Colonic mucosa (tissue), 4 donors: ENCODE measurements around the gene FOXO6. TPM values are rescaled to one million over a fixed set of nuclear protein-coding genes. Genes with fewer than 3 reads are reported as not detected.

ENCODE experiments used
- DNase-seq: peaks from one replicate; pipeline ENCODE4 v3.0.0-alpha.2; 2020
- H3K27ac ChIP-seq: fragments of 200-600 bp; one replicate; pipeline ENCODE4 v1.8.0; 2021
- H3K27me3 ChIP-seq: fragments of 200-600 bp; one replicate; pipeline ENCODE4 v1.8.0; 2021
- H3K36me3 ChIP-seq: fragments of 200-600 bp; one replicate; pipeline ENCODE4 v1.8.0; 2021
- H3K4me1 ChIP-seq: fragments of 200-600 bp; one replicate; pipeline ENCODE4 v1.8.0; 2021; ENCODE audit warnings: mild to moderate bottlenecking
- H3K4me3 ChIP-seq: fragments of 200-600 bp; one replicate; pipeline ENCODE4 v1.8.0; 2021
- H3K9ac ChIP-seq, 2 donors: one replicate each; pipeline ENCODE4 v1.7.0; 2013; ENCODE audit warnings: control low read depth in 2 of 2, low read depth in 2 of 2, low read length in 2 of 2
- H3K9me3 ChIP-seq: fragments of 200-600 bp; one replicate; pipeline ENCODE4 v1.8.0; 2021
- intact Hi-C: fragments of 100-400 bp; cut with DNase I; formaldehyde crosslinking; loops from one replicate; pipeline ENCODE4 v1.14.1; 2022
- total RNA-seq, 2 donors: library from RNA; stranded (reverse); fragmentation: NEBNext Ultra II Directional in 1 of 2; extraction: Animal tissue kit (Norgen Biotek cat#: 25700) in 1 of 2; gene quantifications; one replicate each; pipeline ENCODE4 v1.2.1, GENCODE V29; 2021
- TF ChIP-seq, protein P1 (sequence below): fragments of 200-600 bp; IDR thresholded peaks from one replicate; pipeline ENCODE4 v1.8.0; 2022; ENCODE audit warnings: antibody characterized with exemption, mild to moderate bottlenecking
- donor health status: healthy.
- donor health status: DM: no; HTN: no; CAD: no.
- donor health status: DM: no; HTN: no; CAD: no.

FOXO6 gene
- total RNA-seq, 2 donors from 2014 or later, result 0.56 to 0.59 TPM

DNA sequence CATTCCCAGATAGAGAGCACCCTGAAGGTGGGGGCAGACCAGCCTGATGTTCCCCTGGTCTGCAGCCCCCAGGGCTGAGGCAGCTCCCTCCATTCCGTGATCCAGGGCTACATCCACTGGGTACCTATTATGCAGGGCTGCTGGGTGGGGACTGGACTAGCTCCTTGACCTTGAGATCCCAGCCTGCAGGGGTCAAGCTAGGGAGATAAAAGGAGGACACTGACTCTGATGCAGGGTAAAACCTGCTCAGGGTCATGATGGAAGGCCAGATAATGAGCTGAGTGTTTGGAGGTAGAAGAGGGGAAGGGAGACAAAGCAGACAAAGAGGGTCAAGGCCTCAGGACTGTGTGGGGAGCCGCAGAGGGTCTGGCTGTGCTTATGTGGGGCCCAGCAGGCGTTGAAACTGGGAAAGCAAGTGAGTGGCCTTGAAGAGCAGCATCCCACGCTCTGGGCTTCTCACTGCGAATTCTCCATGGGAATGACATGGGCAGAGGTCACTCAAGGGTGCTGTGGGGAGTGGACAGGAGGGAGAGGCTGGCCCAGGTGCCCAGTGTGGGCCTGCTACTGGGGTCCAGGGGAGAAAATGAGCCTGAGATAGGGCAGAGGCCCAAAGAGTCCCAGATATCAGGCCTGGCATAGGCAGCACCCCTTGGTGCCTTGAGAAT lies 9.7 kb downstream of the FOXO6 start:
- Histone ChIP-seq H3K27me3 (peaks cover 8% of the 10 kb centered on the region), H3K4me1 (peaks cover 13% of the 10 kb centered on the region), H3K9ac (no peak overlapping the region), H3K27ac (no peak overlapping the region), H3K36me3 (no peaks in the 10 kb centered on the region), H3K9me3 (no peaks in the 10 kb centered on the region), H3K4me3 (no peak overlapping the region)
- TF ChIP-seq, protein P1, sequence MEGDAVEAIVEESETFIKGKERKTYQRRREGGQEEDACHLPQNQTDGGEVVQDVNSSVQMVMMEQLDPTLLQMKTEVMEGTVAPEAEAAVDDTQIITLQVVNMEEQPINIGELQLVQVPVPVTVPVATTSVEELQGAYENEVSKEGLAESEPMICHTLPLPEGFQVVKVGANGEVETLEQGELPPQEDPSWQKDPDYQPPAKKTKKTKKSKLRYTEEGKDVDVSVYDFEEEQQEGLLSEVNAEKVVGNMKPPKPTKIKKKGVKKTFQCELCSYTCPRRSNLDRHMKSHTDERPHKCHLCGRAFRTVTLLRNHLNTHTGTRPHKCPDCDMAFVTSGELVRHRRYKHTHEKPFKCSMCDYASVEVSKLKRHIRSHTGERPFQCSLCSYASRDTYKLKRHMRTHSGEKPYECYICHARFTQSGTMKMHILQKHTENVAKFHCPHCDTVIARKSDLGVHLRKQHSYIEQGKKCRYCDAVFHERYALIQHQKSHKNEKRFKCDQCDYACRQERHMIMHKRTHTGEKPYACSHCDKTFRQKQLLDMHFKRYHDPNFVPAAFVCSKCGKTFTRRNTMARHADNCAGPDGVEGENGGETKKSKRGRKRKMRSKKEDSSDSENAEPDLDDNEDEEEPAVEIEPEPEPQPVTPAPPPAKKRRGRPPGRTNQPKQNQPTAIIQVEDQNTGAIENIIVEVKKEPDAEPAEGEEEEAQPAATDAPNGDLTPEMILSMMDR, result no peak
- intact Hi-C loops, result no loop called here
- DNase-seq, result no peak

DNA sequence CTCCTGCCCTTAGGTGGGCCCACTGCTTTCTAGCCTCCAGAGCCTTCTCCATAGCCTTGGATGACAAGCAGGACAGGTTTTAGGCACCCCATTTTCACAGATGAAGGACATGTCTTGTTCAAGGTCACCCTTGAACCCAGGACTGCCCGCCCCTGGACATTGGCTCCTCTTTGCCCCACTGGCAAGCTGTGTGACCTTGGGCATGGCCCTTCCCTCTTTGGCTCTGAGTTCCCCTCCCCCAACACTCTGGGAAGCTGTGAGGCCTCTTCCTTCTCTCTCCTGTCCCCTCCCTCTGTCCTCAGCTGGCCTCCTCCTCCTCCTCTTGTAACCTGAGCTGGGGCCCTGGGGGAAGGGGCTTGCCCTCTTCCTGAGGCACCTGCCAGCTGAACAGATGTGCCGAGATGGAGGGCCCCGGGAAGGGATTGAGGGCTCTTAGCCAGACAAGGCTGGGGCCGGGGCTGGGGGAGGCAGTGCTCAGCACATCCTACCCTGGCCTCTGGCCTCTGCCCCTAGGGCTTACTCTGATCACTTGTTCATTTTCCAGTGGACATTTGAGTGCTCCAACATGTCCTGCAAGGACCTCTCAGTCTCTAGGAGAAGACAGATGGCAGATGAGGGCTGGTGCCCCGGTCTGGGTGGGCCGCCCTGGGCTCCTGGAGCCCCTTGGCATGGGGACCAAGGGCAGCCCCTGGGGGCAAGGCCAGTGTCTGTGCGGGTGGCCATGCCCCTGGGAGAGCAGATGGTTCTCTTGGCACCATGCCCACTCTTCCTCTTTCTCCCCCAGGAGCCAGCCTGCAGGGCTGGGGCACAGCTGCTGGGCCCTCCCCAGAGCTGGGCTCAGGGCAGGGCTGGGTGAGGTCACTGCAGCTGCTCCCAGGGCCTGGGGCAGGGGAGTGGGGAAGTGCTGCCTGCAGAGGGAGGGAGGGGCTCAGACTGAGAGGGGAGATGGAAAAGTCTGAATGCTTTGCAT lies 10.7 kb downstream of the FOXO6 start:
- Histone ChIP-seq H3K4me3 (no peak overlapping the region), H3K36me3 (no peaks in the 10 kb centered on the region), H3K9me3 (no peaks in the 10 kb centered on the region), H3K4me1 (peaks cover 4% of the 10 kb centered on the region), H3K27me3 (peaks cover 1% of the 10 kb centered on the region), H3K27ac (no peak overlapping the region), H3K9ac (no peak overlapping the region)
- intact Hi-C loops, result no loop called here
- TF ChIP-seq, protein P1, result no peak
- DNase-seq, result peak; percentile 31

DNA sequence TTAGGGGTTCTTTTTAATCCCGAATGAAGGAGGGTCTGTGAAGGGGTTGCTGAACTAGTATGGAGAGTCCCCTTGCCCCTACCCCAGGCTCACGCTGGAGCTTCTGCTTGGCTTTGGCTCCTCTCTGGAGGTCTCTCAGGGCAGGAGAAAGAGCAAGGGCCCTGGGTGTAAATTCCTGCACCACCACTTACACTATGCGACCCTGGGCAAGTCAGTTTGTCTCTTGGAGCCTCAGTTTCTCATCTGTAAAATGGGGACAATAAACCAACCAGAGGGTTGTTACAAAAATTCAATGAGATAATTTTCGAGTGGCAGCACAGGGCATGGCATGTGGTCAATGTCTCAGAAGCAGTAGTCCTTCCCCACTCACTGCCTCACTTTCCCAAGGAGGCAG lies 11.4 kb downstream of the FOXO6 start:
- TF ChIP-seq, protein P1, result no peak
- Histone ChIP-seq H3K36me3 (no peaks in the 10 kb centered on the region), H3K9me3 (no peaks in the 10 kb centered on the region), H3K27ac (no peak overlapping the region), H3K27me3 (no peaks in the 10 kb centered on the region), H3K4me1 (peaks cover 4% of the 10 kb centered on the region), H3K9ac (no peak overlapping the region), H3K4me3 (no peak overlapping the region)
- no peak for DNase-seq
- intact Hi-C loops, result no loop called here

DNA sequence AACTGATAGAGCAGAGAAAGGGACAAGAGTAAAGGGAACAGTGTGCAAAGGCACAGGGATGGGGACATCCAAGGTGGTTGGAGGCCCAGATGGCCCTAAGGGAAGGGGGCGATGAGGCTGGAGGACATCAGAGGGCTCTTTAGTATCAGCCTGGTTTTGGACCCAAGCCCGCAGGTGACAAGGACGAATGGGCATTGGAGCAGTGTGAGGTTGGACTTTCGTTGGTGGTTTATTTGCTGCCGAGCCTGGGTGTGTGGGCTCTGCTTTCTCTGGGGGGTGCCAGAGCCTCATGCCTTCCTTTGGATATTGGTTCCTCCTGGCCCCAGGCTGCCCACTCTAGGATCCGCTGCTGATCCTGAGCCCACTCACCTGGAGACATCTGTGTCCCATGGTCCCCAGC lies 12.1 kb downstream of the FOXO6 start:
- TF ChIP-seq, protein P1, result no peak
- intact Hi-C loops, result no loop called here
- no peak for DNase-seq

DNA sequence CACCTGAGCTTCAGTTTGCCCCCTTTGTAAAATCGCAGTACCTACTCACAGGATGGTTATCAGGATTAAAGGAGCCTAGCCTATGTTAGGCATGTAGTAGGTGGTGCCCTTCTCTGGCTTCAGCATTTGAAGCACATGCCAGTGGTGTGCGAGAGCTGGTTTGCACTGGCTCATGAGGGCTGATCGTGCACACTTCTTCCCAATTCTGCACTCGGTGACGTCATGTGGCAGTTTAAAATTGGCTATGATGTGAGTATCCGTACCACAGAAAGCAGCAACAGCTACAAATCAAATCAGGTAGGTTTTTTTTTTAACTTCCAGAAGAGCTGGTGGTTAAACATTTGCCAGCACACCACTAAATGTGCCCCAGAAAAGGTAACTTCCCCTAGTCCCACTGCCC lies 13.5 kb downstream of the FOXO6 start:
- DNase-seq, result no peak
- TF ChIP-seq, protein P1, result no peak
- Histone ChIP-seq H3K27ac (no peak overlapping the region), H3K4me3 (no peak overlapping the region), H3K9ac (no peak overlapping the region), H3K4me1 (peaks cover 4% of the 10 kb centered on the region), H3K27me3 (no peaks in the 10 kb centered on the region), H3K9me3 (no peaks in the 10 kb centered on the region), H3K36me3 (no peaks in the 10 kb centered on the region)
- intact Hi-C loops, result no loop called here

More for the DNA sequence above, 12.1 kb downstream of the FOXO6 start:
- Histone ChIP-seq H3K4me1 (peaks cover 4% of the 10 kb centered on the region), H3K27ac (no peak overlapping the region), H3K9me3 (no peaks in the 10 kb centered on the region), H3K9ac (no peak overlapping the region), H3K27me3 (no peaks in the 10 kb centered on the region), H3K36me3 (no peaks in the 10 kb centered on the region), H3K4me3 (no peak overlapping the region)
